NAMALWA (cell line): Measurements from ENCODE around the gene FGF10.

Experiments
- DNase-seq: peaks from one replicate; pipeline ENCODE4 v3.0.0-alpha.2; 2015; ENCODE audit warnings: low spot score

The FGF10 gene

DNA sequence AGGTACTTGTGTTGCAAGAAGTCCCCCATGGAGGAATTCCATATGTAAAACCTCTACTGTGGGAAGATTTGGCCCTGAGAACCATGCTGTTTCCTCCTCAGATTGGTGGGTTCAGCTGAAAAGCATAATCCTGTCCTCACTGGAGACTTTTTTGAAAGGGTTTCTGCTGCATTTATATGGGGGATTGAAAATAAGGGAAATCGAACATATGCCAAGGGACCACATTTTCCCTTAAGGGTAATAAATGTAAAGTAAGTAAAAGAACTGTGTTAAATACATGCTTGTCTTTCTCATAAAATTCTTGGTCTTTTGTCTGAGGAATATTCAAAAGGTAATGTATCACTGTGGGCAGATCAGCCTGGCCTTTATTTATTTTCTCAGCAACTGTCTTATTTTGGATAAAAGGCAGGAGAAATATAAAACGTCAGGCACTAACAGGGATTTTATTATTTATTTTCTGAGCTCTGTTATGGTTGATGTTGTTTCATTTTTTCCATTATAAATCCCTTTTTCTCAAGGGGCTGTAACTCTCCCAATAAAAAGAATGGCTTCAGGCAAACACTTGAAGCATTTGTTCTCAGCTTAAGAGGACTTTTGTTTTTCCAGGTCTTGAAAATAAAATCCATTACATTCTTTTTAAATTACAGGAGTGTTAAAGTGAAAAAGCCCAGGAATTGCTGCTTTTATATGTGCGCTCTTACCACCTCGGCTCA lies 131.4 kb downstream of the FGF10 start:
- no peak for DNase-seq

DNA sequence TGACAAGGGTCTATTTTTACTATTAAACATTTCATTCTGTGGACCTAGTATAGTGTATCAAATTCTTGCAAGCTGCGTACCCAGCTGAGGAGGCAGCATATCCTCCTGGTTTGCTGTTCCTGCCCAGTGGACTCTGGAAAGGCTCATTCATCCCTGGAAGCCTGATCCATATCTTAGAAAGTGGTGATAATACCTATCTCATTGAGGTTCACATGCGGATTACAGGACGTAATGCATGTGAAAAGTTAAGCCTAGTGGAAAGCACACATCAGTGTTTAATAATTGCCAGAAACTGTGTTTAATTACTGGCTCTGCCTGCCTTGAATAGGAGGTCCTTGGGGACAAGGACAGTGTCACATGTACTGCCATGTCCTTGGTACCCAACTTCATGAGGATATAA lies 132.0 kb downstream of the FGF10 start:
- DNase-seq: no peak
